WTC11 (cell line): ENCODE results near the gene CCDC201. TPM values are rescaled to one million over a fixed set of nuclear protein-coding genes. Genes with fewer than 3 reads are reported as not detected.
"Not testable (repeated sequence)": the region's sequence is repeated elsewhere in the genome, so short reads cannot be mapped to it uniquely, and the experiment has no call there.

ENCODE experiments used
- ATAC-seq: fragments of 200-7000 bp; cut with Tn5 transposase; 2 replicates; pipeline ENCODE4 v1.10.0; 2021; ENCODE audit warnings: mild to moderate bottlenecking, moderate library complexity
- CTCF ChIA-PET: fragments of 300-600 bp; sonication (Branson Sonifier 250); formaldehyde crosslinking; loops from one replicate; lab custom pipeline; 2021; ENCODE audit warnings: antibody characterized with exemption; lab: Charles Lee
- POLR2A ChIA-PET: fragments of 350-600 bp; sonication (Branson Sonifier 250); formaldehyde crosslinking; loops from one replicate; lab custom pipeline; 2021; ENCODE audit warnings: antibody characterized with exemption; lab: Charles Lee
- DNase-seq: peaks from one replicate; pipeline ENCODE4 v3.0.0; 2021; ENCODE audit warnings: low spot score
- H3K27ac Mint-ChIP-seq: 2 replicates; pipeline ENCODE4 v1.8.0; 2021; ENCODE audit warnings: mixed read lengths
- H3K27me3 Mint-ChIP-seq: 2 replicates; pipeline ENCODE4 v1.8.0; 2021; ENCODE audit warnings: low read depth, mild to moderate bottlenecking, moderate library complexity, mixed read lengths
- H3K36me3 Mint-ChIP-seq: 2 replicates; pipeline ENCODE4 v1.8.0; 2021; ENCODE audit warnings: mixed read lengths
- H3K4me1 Mint-ChIP-seq: 2 replicates; pipeline ENCODE4 v1.8.0; 2022; ENCODE audit warnings: mixed read lengths
- H3K4me3 Mint-ChIP-seq: 2 replicates; pipeline ENCODE4 v1.8.0; 2021; ENCODE audit warnings: mild to moderate bottlenecking, moderate library complexity, mixed read lengths
- H3K9me3 Mint-ChIP-seq: 2 replicates; pipeline ENCODE4 v1.8.0; 2021; ENCODE audit warnings: mixed read lengths
- ATF2 ChIP-seq: sonication (generic); formaldehyde crosslinking; IDR thresholded peaks from 2 replicates; pipeline ENCODE4 v1.8.1; 2022; ENCODE audit warnings: low read depth, missing genetic modification reagents, borderline replicate concordance
- CBFB ChIP-seq: sonication (generic); formaldehyde crosslinking; IDR thresholded peaks from 2 replicates; pipeline ENCODE4 v1.8.1; 2022; ENCODE audit warnings: mild to moderate bottlenecking, low read depth, missing genetic modification reagents
- CDX4 ChIP-seq: fragments of 250-450 bp; sonication (Bioruptor Pico); IDR thresholded peaks from 2 replicates; pipeline ENCODE4 v1.9.0; 2021; ENCODE audit warnings: moderate library complexity, mild to moderate bottlenecking, inconsistent platforms, borderline replicate concordance
- ESRRA ChIP-seq: sonication (generic); formaldehyde crosslinking; IDR thresholded peaks from 2 replicates; pipeline ENCODE4 v1.8.1; 2022; ENCODE audit warnings: mild to moderate bottlenecking, missing genetic modification reagents, borderline replicate concordance
- IRF1 ChIP-seq: sonication (generic); formaldehyde crosslinking; IDR thresholded peaks from 2 replicates; pipeline ENCODE4 v1.8.0; 2023; ENCODE audit warnings: missing genetic modification reagents
- JAZF1 ChIP-seq: fragments of 250-450 bp; sonication (Bioruptor Pico); IDR thresholded peaks from 2 replicates; pipeline ENCODE4 v1.9.0; 2021; ENCODE audit warnings: moderate library complexity, mild to moderate bottlenecking, inconsistent platforms
- TEAD4 ChIP-seq: sonication (generic); formaldehyde crosslinking; IDR thresholded peaks from 2 replicates; pipeline ENCODE4 v1.8.0; 2022; ENCODE audit warnings: mild to moderate bottlenecking, missing genetic modification reagents
- TP53 ChIP-seq: sonication (generic); formaldehyde crosslinking; IDR thresholded peaks from 2 replicates; pipeline ENCODE4 v1.8.1; 2023; ENCODE audit warnings: mild to moderate bottlenecking, missing genetic modification reagents
- ZNF121 ChIP-seq: sonication (generic); formaldehyde crosslinking; IDR thresholded peaks from 2 replicates; pipeline ENCODE4 v1.8.0; 2023; ENCODE audit warnings: missing genetic modification reagents
- ZNF263 ChIP-seq: sonication (generic); formaldehyde crosslinking; IDR thresholded peaks from 2 replicates; pipeline ENCODE4 v1.8.1; 2022; ENCODE audit warnings: low read depth, mild to moderate bottlenecking, moderate library complexity, missing genetic modification reagents
- ZNF317 ChIP-seq: sonication (generic); formaldehyde crosslinking; IDR thresholded peaks from 2 replicates; pipeline ENCODE4 v1.8.1; 2023; ENCODE audit warnings: low read depth, mild to moderate bottlenecking, moderate library complexity, missing genetic modification reagents, borderline replicate concordance
- total RNA-seq: library from RNA; stranded (reverse); gene quantifications from 3 replicates; pipeline ENCODE4 v1.2.3, GENCODE V29; 2021

The CCDC201 gene
- total RNA-seq, 1 experiment from 2014 or later = not detected

- ATAC-seq, H3K36me3 Mint-ChIP-seq, H3K4me1 Mint-ChIP-seq, H3K9me3 Mint-ChIP-seq, CTCF ChIA-PET, DNase-seq, H3K27me3 Mint-ChIP-seq, H3K4me3 Mint-ChIP-seq, POLR2A ChIA-PET, H3K27ac Mint-ChIP-seq: not testable (repeated sequence)
These were observed 54.1 kb downstream of the CCDC201 start for GRCh38 chr7:45818763-45819162.

GRCh38 chr7:45817913-45818312 lies 55.0 kb downstream of the CCDC201 start:
- H3K4me3 Mint-ChIP-seq, H3K36me3 Mint-ChIP-seq, H3K27ac Mint-ChIP-seq, H3K4me1 Mint-ChIP-seq, H3K9me3 Mint-ChIP-seq, H3K27me3 Mint-ChIP-seq, CTCF ChIA-PET, DNase-seq, POLR2A ChIA-PET, ATAC-seq: not testable (repeated sequence)

GRCh38 chr7:45817016-45817415 lies 55.9 kb downstream of the CCDC201 start:
- H3K4me1 Mint-ChIP-seq, DNase-seq, POLR2A ChIA-PET, CTCF ChIA-PET, H3K4me3 Mint-ChIP-seq, H3K36me3 Mint-ChIP-seq, H3K27ac Mint-ChIP-seq, ATAC-seq, H3K9me3 Mint-ChIP-seq, H3K27me3 Mint-ChIP-seq: not testable (repeated sequence)

GRCh38 chr7:45814216-45815118 lies 58.4 kb downstream of the CCDC201 start:
- H3K27me3 Mint-ChIP-seq, H3K4me1 Mint-ChIP-seq, H3K9me3 Mint-ChIP-seq, H3K36me3 Mint-ChIP-seq, DNase-seq, H3K4me3 Mint-ChIP-seq, POLR2A ChIA-PET, ATAC-seq, H3K27ac Mint-ChIP-seq: not testable (repeated sequence)
- CTCF ChIA-PET = interaction anchor here (1.3 to 1.8 kb wide), 2 partner anchors 46 to 151 kb away, joined by 3 to 6 read pairs; no protein-coding TSS in a partner anchor

- ATAC-seq, H3K27me3 Mint-ChIP-seq, H3K27ac Mint-ChIP-seq: not testable (repeated sequence)
These were observed 59.1 kb downstream of the CCDC201 start for GRCh38 chr7:45813771-45814170.

GRCh38 chr7:45812946-45813345 lies 59.9 kb downstream of the CCDC201 start:
- CTCF ChIA-PET = no interaction called here

More at GRCh38 chr7:45813771-45814170, 59.1 kb downstream of the CCDC201 start:
- CTCF ChIA-PET = interaction anchor here (1.3 to 1.8 kb wide), 2 partner anchors 45 to 150 kb away, joined by 3 to 6 read pairs; no protein-coding TSS in a partner anchor
- POLR2A ChIA-PET, H3K4me1 Mint-ChIP-seq, DNase-seq, H3K9me3 Mint-ChIP-seq, H3K4me3 Mint-ChIP-seq, H3K36me3 Mint-ChIP-seq: not testable (repeated sequence)

GRCh38 chr7:45811652-45812234 lies 61.1 kb downstream of the CCDC201 start:
- H3K27ac Mint-ChIP-seq, H3K27me3 Mint-ChIP-seq, POLR2A ChIA-PET, DNase-seq, H3K4me3 Mint-ChIP-seq, H3K36me3 Mint-ChIP-seq, CTCF ChIA-PET, H3K4me1 Mint-ChIP-seq, H3K9me3 Mint-ChIP-seq, ATAC-seq: not testable (repeated sequence)

More at GRCh38 chr7:45812946-45813345, 59.9 kb downstream of the CCDC201 start:
- no peaks in the 10 kb centered on the region for H3K9me3 Mint-ChIP-seq
- no peaks in the 10 kb centered on the region for H3K27me3 Mint-ChIP-seq
- no peak overlapping the region for H3K27ac Mint-ChIP-seq
- H3K36me3 Mint-ChIP-seq = no peaks in the 10 kb centered on the region
- POLR2A ChIA-PET = no interaction called here
- DNase-seq (no peak), ATAC-seq (no peak)
- H3K4me3 Mint-ChIP-seq = no peak overlapping the region
- TF ChIP-seq CBFB (CRISPR knock-in tag) = no peak
- TF ChIP-seq ZNF121 = no peak
- TF ChIP-seq TP53 = no peak
- no peak for TF ChIP-seq TEAD4
- no peak for TF ChIP-seq ESRRA (CRISPR knock-in tag)
- no peak for TF ChIP-seq IRF1 (CRISPR knock-in tag)
- no peak for TF ChIP-seq ZNF317 (CRISPR knock-in tag)
- TF ChIP-seq JAZF1 (CRISPR knock-in tag) = no peak
- TF ChIP-seq ATF2 (CRISPR knock-in tag) = no peak
- no peak for TF ChIP-seq ZNF263 (CRISPR knock-in tag)
- no peak for TF ChIP-seq CDX4 (CRISPR knock-in tag)
- H3K4me1 Mint-ChIP-seq = no peaks in the 10 kb centered on the region

GRCh38 chr7:45810451-45811005 lies 62.4 kb downstream of the CCDC201 start:
- ATAC-seq, POLR2A ChIA-PET, H3K4me3 Mint-ChIP-seq, H3K36me3 Mint-ChIP-seq, H3K9me3 Mint-ChIP-seq, CTCF ChIA-PET, DNase-seq, H3K27ac Mint-ChIP-seq, H3K27me3 Mint-ChIP-seq, H3K4me1 Mint-ChIP-seq: not testable (repeated sequence)
